Cardiac muscle cell (in vitro differentiated cells and primary cell): Measurements from ENCODE around the gene HIP1R. TPM values are rescaled to one million over a fixed set of nuclear protein-coding genes. Genes with fewer than 3 reads are reported as not detected.
A peak's percentile ranks its signal among the peaks of the same experiment; 100 is the strongest.

ENCODE experiments used
- DNase-seq, 2 donors: peaks; one replicate each; pipeline versions ENCODE4 v3.0.0 to v3.0.0-alpha.2; 2010 to 2017; ENCODE audit warnings: low read depth in 1 of 2, low spot score in 1 of 2
- H3K27ac ChIP-seq: fragments of 200-600 bp; sonication (generic); 2 replicates; pipeline ENCODE4 v1.5.1; 2016
- H3K27me3 ChIP-seq: fragments of 200-600 bp; sonication (generic); 2 replicates; pipeline ENCODE4 v1.6.0; 2016; ENCODE audit warnings: control low read depth
- H3K36me3 ChIP-seq: fragments of 200-600 bp; sonication (generic); 2 replicates; pipeline ENCODE4 v1.5.1; 2016; ENCODE audit warnings: control low read depth
- H3K4me1 ChIP-seq: fragments of 200-600 bp; sonication (generic); 2 replicates; pipeline ENCODE4 v1.8.1; 2017; ENCODE audit warnings: low read depth, mild to moderate bottlenecking, mixed run types
- H3K4me3 ChIP-seq: fragments of 200-600 bp; sonication (generic); 2 replicates; pipeline ENCODE4 v1.5.1; 2016; ENCODE audit warnings: mild to moderate bottlenecking
- H3K9me3 ChIP-seq: fragments of 200-600 bp; sonication (generic); 2 replicates; pipeline ENCODE4 v1.5.1; 2017; ENCODE audit warnings: low read depth, mild to moderate bottlenecking, control low read depth
- CTCF ChIP-seq: IDR thresholded peaks from 2 replicates; pipeline ENCODE4 v1.5.1; 2012; ENCODE audit warnings: low read depth, mild to moderate bottlenecking, low read length
- polyA plus RNA-seq: library from polyadenylated mRNA; unstranded; fragments of >200 nt; fragmentation: Nextera tagmentation; extraction: Ambion mirVana; gene quantifications from 2 replicates; pipeline ENCODE4 v1.2.1, GENCODE V29; 2016
- total RNA-seq: library from RNA; depleted of rRNA; stranded (reverse); fragments of >200 nt; gene quantifications from 2 replicates; pipeline ENCODE4 v1.2.3, GENCODE V29; 2016

The HIP1R gene
- total and polyA plus RNA-seq, 2 experiments from 2014 or later = 18.3 to 38.4 TPM

- Histone ChIP-seq H3K9me3 (no peaks in the 10 kb centered on the region), H3K36me3 (peaks cover 20% of the 10 kb centered on the region), H3K4me3 (no peak overlapping the region), H3K4me1 (no peaks in the 10 kb centered on the region), H3K27me3 (no peaks in the 10 kb centered on the region), H3K27ac (no peak overlapping the region)
- TF ChIP-seq CTCF = no peak
- DNase-seq = no peak
These were observed 29.6 kb downstream of the HIP1R start for GRCh38 chr12:122864894-122865253.

- TF ChIP-seq CTCF = peak; percentile 31
- DNase-seq = peak in 1 of 2 donors; percentile 39
- no peak overlapping the region for H3K27ac ChIP-seq
- H3K27me3 ChIP-seq = no peaks in the 10 kb centered on the region
- H3K36me3 ChIP-seq = peaks cover 20% of the 10 kb centered on the region
- no peak overlapping the region for H3K4me3 ChIP-seq
- H3K9me3 ChIP-seq = no peaks in the 10 kb centered on the region
- no peaks in the 10 kb centered on the region for H3K4me1 ChIP-seq
These were observed 30.3 kb downstream of the HIP1R start for GRCh38 chr12:122865268-122866231.

GRCh38 chr12:122866379-122866778 lies 31.1 kb downstream of the HIP1R start:
- TF ChIP-seq CTCF = no peak
- Histone ChIP-seq H3K27me3 (no peaks in the 10 kb centered on the region), H3K4me3 (no peak overlapping the region), H3K9me3 (no peaks in the 10 kb centered on the region), H3K27ac (peak overlapping the region; percentile 25), H3K36me3 (peaks cover 20% of the 10 kb centered on the region), H3K4me1 (peaks cover 7% of the 10 kb centered on the region)
- no peak for DNase-seq

- Histone ChIP-seq H3K4me3 (no peak overlapping the region), H3K27ac (peak overlapping the region; percentile 25), H3K4me1 (peaks cover 14% of the 10 kb centered on the region), H3K27me3 (no peaks in the 10 kb centered on the region), H3K36me3 (peaks cover 20% of the 10 kb centered on the region), H3K9me3 (no peaks in the 10 kb centered on the region)
- no peak for TF ChIP-seq CTCF
- DNase-seq = no peak
These were observed 31.8 kb downstream of the HIP1R start for GRCh38 chr12:122866950-122867607.

GRCh38 chr12:122867691-122868461 lies 32.6 kb downstream of the HIP1R start:
- Histone ChIP-seq H3K4me3 (no peak overlapping the region), H3K4me1 (peaks cover 22% of the 10 kb centered on the region), H3K9me3 (no peaks in the 10 kb centered on the region), H3K36me3 (peaks cover 20% of the 10 kb centered on the region), H3K27ac (peak overlapping the region; percentile 28), H3K27me3 (no peaks in the 10 kb centered on the region)
- DNase-seq = no peak
- peak; percentile 9 for TF ChIP-seq CTCF
